Vagina (tissue), 2 donors: ENCODE data around the gene RXYLT1.

ENCODE experiments used
- CTCF ChIP-seq, 3 experiments: fragments of 450-650 bp in 2 of 3; fragments of 200-600 bp in 1 of 3; sonication (generic) in 1 of 3; IDR thresholded peaks; one replicate each; pipeline ENCODE4 v1.5.1; 2017 to 2019; ENCODE audit warnings: antibody characterized with exemption in 3 of 3, mild to moderate bottlenecking in 2 of 3, moderate library complexity in 2 of 3
- POLR2A ChIP-seq, 2 donors: fragments of 450-650 bp; IDR thresholded peaks; one replicate each; pipeline ENCODE4 v1.6.1; 2017; ENCODE audit warnings: antibody characterized with exemption in 2 of 2, mild to moderate bottlenecking in 2 of 2, moderate library complexity in 2 of 2

- TF ChIP-seq CTCF (IDR thresholded peaks at IDR 0.05) (no peak), POLR2A (IDR thresholded peaks at IDR 0.05) (peak in 1 of 2 donors; percentile 56)
These were observed at the start of gene RXYLT1 for GRCh38 chr12:63779498-63780481.
